Spleen (tissue), 11 donors: ENCODE results near the gene OAT. TPM values are rescaled to one million over a fixed set of nuclear protein-coding genes. Genes with fewer than 3 reads are reported as not detected.

ENCODE experiments used
- DNase-seq: peaks from one replicate; pipeline ENCODE4 v3.0.0-alpha.2; 2020
- H3K27ac ChIP-seq, 8 donors: fragments of 200-600 bp; sonication (generic) in 7 of 8; 1 replicate in 4 of 8; 2 replicates in 4 of 8; pipeline versions ENCODE4 v1.5.0 to v1.8.0; 2016 to 2021; ENCODE audit warnings: inconsistent platforms in 4 of 8, mild to moderate bottlenecking in 4 of 8, moderate library complexity in 1 of 8
- H3K27me3 ChIP-seq, 7 donors: fragments of 200-600 bp; sonication (generic) in 6 of 7; replicated peaks in 1 of 7; 1 replicate in 4 of 7; 2 replicates in 3 of 7; pipeline versions ENCODE4 v1.5.0 to v1.8.0; 2016 to 2021; ENCODE audit warnings: inconsistent platforms in 3 of 7, mild to moderate bottlenecking in 1 of 7
- H3K36me3 ChIP-seq, 6 donors: fragments of 200-600 bp; sonication (generic) in 5 of 6; 1 replicate in 4 of 6; 2 replicates in 2 of 6; pipeline versions ENCODE4 v1.5.0 to v1.8.0; 2016 to 2021; ENCODE audit warnings: inconsistent platforms in 2 of 6
- H3K4me1 ChIP-seq, 6 donors: fragments of 200-600 bp; sonication (generic) in 5 of 6; 1 replicate in 3 of 6; 2 replicates in 3 of 6; pipeline versions ENCODE4 v1.5.0 to v1.8.0; 2016 to 2021; ENCODE audit warnings: inconsistent platforms in 3 of 6
- H3K4me3 ChIP-seq, 8 donors: fragments of 200-600 bp; sonication (generic) in 7 of 8; 1 replicate in 4 of 8; 2 replicates in 4 of 8; pipeline versions ENCODE4 v1.5.0 to v1.8.0; 2016 to 2021; ENCODE audit warnings: inconsistent platforms in 4 of 8, mild to moderate bottlenecking in 4 of 8, moderate library complexity in 2 of 8
- H3K9me3 ChIP-seq, 8 donors: fragments of 200-600 bp; sonication (generic) in 7 of 8; 1 replicate in 4 of 8; 2 replicates in 4 of 8; pipeline versions ENCODE4 v1.5.0 to v1.8.0; 2016 to 2021; ENCODE audit warnings: inconsistent platforms in 4 of 8
- POLR2A ChIP-seq, 3 donors: fragments of 450-650 bp; IDR thresholded peaks; one replicate each; pipeline ENCODE4 v1.5.1; 2017; ENCODE audit warnings: antibody characterized with exemption in 3 of 3, mild to moderate bottlenecking in 1 of 3
- POLR2AphosphoS5 ChIP-seq, 3 donors: sonication (generic); formaldehyde crosslinking; IDR thresholded peaks; one replicate each; pipeline ENCODE4 v1.5.1; 2017; ENCODE audit warnings: antibody characterized with exemption in 3 of 3
- WGBS, 5 donors: extraction: QIAGEN DNeasy Blood & Tissue Kit in 3 of 5; methylation state at CpG; one replicate each; pipeline versions ENCODE4 v1.1.5 to v1.1.7; 2013 to 2018; 5-methylcytosine and 5-hydroxymethylcytosine counted together
- intact Hi-C: fragments of 100-400 bp; cut with DNase I; formaldehyde crosslinking; loops from one replicate; pipeline ENCODE4 v1.15.0; 2023; ENCODE audit warnings: low total_unique reads
- polyA plus RNA-seq, 3 donors: library from polyadenylated mRNA; stranded (reverse); fragments of 200-250 nt; gene quantifications; one replicate each; pipeline ENCODE4 v1.2.1, GENCODE V29; 2013
- total RNA-seq, 7 donors: library from RNA; depleted of rRNA in 3 of 7; stranded (reverse); fragments of >200 nt in 3 of 7; fragmentation: NEBNext Ultra II Directional in 4 of 7; extraction: Animal tissue kit (Norgen Biotek cat#: 25700) in 4 of 7; gene quantifications; one replicate each; pipeline versions ENCODE4 v1.1.0 to v1.2.1, GENCODE V29; 2016 to 2021
- TF ChIP-seq, protein P1 (sequence below), 11 experiments: fragments of 200-600 bp in 7 of 11; fragments of 450-650 bp in 4 of 11; sonication (generic) in 4 of 11; IDR thresholded peaks in 8 of 11; conservative IDR thresholded peaks in 3 of 11; 1 replicate in 7 of 11; 2 replicates in 4 of 11; pipeline versions ENCODE4 v1.4.0 to v1.8.0; 2016 to 2021; ENCODE audit warnings: antibody characterized with exemption in 11 of 11, inconsistent platforms in 4 of 11, mild to moderate bottlenecking in 1 of 11
- donor health status: healthy with polysubstance abuse.
- donor health status: DM: no; HTN: no; CAD: no; lungs with moderate emphysema.
- donor health status: DM: no; HTN: no; CAD: no.
- donor health status: Bipolar disorder and iron deficiency.
- donor health status: healthy.
- donor health status: DM: no; HTN: no; CAD: no.
- donor health status: DM: yes; HTN: yes; CAD: no.

Gene OAT
- total and polyA plus RNA-seq, 10 donors, result 22.1 to 63.0 (median 47.0) TPM

- Histone ChIP-seq H3K27me3 (no peaks in the 10 kb centered on the region), H3K9me3 (peaks cover 0 to 7% (median 0%) of the 10 kb centered on the region in 8 donors), H3K4me3 (no peak overlapping the region), H3K27ac (no peak overlapping the region), H3K36me3 (peaks cover 0 to 18% (median 10%) of the 10 kb centered on the region in 6 donors), H3K4me1 (peaks cover 0 to 16% (median 13%) of the 10 kb centered on the region in 6 donors)
- TF ChIP-seq, protein P1, sequence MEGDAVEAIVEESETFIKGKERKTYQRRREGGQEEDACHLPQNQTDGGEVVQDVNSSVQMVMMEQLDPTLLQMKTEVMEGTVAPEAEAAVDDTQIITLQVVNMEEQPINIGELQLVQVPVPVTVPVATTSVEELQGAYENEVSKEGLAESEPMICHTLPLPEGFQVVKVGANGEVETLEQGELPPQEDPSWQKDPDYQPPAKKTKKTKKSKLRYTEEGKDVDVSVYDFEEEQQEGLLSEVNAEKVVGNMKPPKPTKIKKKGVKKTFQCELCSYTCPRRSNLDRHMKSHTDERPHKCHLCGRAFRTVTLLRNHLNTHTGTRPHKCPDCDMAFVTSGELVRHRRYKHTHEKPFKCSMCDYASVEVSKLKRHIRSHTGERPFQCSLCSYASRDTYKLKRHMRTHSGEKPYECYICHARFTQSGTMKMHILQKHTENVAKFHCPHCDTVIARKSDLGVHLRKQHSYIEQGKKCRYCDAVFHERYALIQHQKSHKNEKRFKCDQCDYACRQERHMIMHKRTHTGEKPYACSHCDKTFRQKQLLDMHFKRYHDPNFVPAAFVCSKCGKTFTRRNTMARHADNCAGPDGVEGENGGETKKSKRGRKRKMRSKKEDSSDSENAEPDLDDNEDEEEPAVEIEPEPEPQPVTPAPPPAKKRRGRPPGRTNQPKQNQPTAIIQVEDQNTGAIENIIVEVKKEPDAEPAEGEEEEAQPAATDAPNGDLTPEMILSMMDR (IDR thresholded peaks at IDR 0.05 in 8 of 11, conservative IDR thresholded peaks at IDR 0.05 in 3 of 11), result no peak
- no peak for TF ChIP-seq POLR2AphosphoS5 (IDR thresholded peaks at IDR 0.05)
- no peak for TF ChIP-seq POLR2A (IDR thresholded peaks at IDR 0.05)
- 95 to 97% (median 96%) methylated on average over 9 to 11 of the region's 11 CpGs for WGBS, 5 donors
- intact Hi-C loops, result no loop called here
- no peak for DNase-seq
These were observed 25.9 kb downstream of the OAT start for GRCh38 chr10:124392626-124393342.

- H3K4me1 ChIP-seq, result peaks cover 0 to 16% (median 13%) of the 10 kb centered on the region in 6 donors
- WGBS, 5 donors, result 77 to 92% (median 84%) methylated on average over 3 of the region's 3 CpGs
- no peak overlapping the region for H3K4me3 ChIP-seq
- TF ChIP-seq, protein P1 (IDR thresholded peaks at IDR 0.05 in 8 of 11, conservative IDR thresholded peaks at IDR 0.05 in 3 of 11), result no peak
- TF ChIP-seq POLR2A (IDR thresholded peaks at IDR 0.05) (no peak), POLR2AphosphoS5 (IDR thresholded peaks at IDR 0.05) (no peak)
- DNase-seq, result no peak
- H3K27me3 ChIP-seq, result no peaks in the 10 kb centered on the region
- no peaks in the 10 kb centered on the region for H3K36me3 ChIP-seq
- H3K27ac ChIP-seq, result no peak overlapping the region
- peaks cover 0 to 7% (median 0%) of the 10 kb centered on the region in 8 donors for H3K9me3 ChIP-seq
- intact Hi-C loops, result loop anchor here (2.0 kb wide), 1 partner anchor 396 kb away; no protein-coding TSS in a partner anchor
These were observed 28.1 kb downstream of the OAT start for GRCh38 chr10:124390471-124391187.

- Histone ChIP-seq H3K4me3 (peak overlapping the region in 5 of 8 donors; percentile 50 to 75 (median 58)), H3K36me3 (no peaks in the 10 kb centered on the region), H3K27me3 (peaks cover 0 to 1% (median 0%) of the 10 kb centered on the region in 7 donors), H3K27ac (peak overlapping the region in 1 of 8 donors; percentile 75), H3K9me3 (peaks cover 0 to 7% (median 0%) of the 10 kb centered on the region in 8 donors), H3K4me1 (peaks cover 0 to 16% (median 13%) of the 10 kb centered on the region in 6 donors)
- intact Hi-C loops, result loop anchor here (2.0 to 5.0 kb wide), 2 partner anchors 297 to 395 kb away; partner anchors contain the start of gene CHST15
- TF ChIP-seq, protein P1 (IDR thresholded peaks at IDR 0.05 in 8 of 11, conservative IDR thresholded peaks at IDR 0.05 in 3 of 11), result peak in 6 of 11 experiments; percentile 0 to 62 (median 40)
- TF ChIP-seq POLR2A (IDR thresholded peaks at IDR 0.05) (no peak), POLR2AphosphoS5 (IDR thresholded peaks at IDR 0.05) (no peak)
- DNase-seq, result peak; percentile 85
- WGBS, 5 donors, result 72 to 79% (median 77%) methylated on average over 26 of the region's 26 CpGs
These were observed 28.9 kb downstream of the OAT start for GRCh38 chr10:124389613-124390361.
